H7 (cell line): Measurements from ENCODE around the gene PTDSS2. TPM values are rescaled to one million over a fixed set of nuclear protein-coding genes. Genes with fewer than 3 reads are reported as not detected.
"Not testable (repeated sequence)": the region's sequence is repeated elsewhere in the genome, so short reads cannot be mapped to it uniquely, and the experiment has no call there.

Experiments
- DNase-seq: peaks from one replicate; pipeline ENCODE4 v3.0.0; 2012
- H3K27me3 ChIP-seq: 2 replicates; pipeline ENCODE4 v1.6.0; 2011; ENCODE audit warnings: mild to moderate bottlenecking, low read length; ENCODE audit not compliant: control insufficient read depth, insufficient read depth
- H3K36me3 ChIP-seq: replicated peaks from 2 replicates; pipeline ENCODE4 v1.5.1; 2011; ENCODE audit warnings: low read length; ENCODE audit not compliant: control insufficient read depth, insufficient read depth
- H3K4me3 ChIP-seq: 2 replicates; pipeline ENCODE4 v1.5.1; 2011; ENCODE audit warnings: low read depth, mild to moderate bottlenecking, control low read depth, low read length, moderate library complexity; ENCODE audit not compliant: insufficient read depth
- total RNA-seq: library from RNA; depleted of rRNA; stranded (reverse); fragments of >200 nt; shearing (Covaris generic); gene quantifications from 2 replicates; pipeline ENCODE4 v1.2.3, GENCODE V29; 2014

PTDSS2 gene
- total RNA-seq, 1 experiment from 2014 or later = 40.9 TPM

- Histone ChIP-seq H3K4me3 (no peak overlapping the region), H3K27me3 (no peaks in the 10 kb centered on the region), H3K36me3 (no peaks in the 10 kb centered on the region)
- no peak for DNase-seq
Observed at GRCh38 chr11:409600-410483, 40.2 kb upstream of the PTDSS2 start.

GRCh38 chr11:410711-411110, 39.4 kb upstream of the PTDSS2 start:
- H3K36me3 ChIP-seq, DNase-seq, H3K4me3 ChIP-seq, H3K27me3 ChIP-seq: not testable (repeated sequence)

DNA sequence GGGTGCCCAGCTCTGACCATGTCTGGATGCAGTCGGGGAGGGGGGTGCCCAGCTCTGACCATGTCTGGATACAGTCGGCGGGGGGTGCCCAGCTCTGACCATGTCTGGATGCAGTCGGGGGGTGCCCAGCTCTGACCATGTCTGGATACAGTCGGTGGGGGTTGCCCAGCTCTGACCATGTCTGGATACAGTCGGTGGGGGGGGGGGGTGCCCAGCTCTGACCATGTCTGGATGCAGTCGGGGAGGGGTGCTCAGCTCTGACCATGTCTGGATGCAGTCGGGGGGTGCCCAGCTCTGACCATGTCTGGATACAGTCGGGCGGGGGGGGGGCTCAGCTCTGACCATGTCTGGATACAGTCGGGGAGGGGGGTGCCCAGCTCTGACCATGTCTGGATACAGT, 38.6 kb upstream of the PTDSS2 start:
- H3K36me3 ChIP-seq, DNase-seq, H3K4me3 ChIP-seq, H3K27me3 ChIP-seq: not testable (repeated sequence)

DNA sequence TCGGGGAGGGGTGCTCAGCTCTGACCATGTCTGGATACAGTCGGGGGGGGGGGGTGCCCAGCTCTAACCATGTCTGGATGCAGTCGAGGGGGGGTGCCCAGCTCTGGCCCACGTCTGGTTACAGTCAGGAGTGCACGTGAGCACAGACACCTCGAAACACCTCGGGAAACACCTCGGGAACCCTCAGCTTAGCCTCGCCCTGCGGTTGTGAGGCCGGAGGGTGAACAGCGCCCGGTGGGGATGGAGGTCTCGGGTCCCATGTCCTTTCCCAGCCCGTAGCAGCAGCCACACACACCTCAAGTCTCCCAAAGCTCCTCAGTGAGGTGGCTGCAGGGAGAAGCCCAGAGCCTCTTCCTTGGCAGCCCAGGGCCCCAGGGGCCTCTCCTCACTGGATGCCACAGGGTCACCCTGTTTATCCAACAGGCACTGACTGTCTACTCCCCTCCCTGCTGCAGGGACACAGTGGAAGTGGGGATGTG, 37.4 kb upstream of the PTDSS2 start:
- no peak for DNase-seq
- Histone ChIP-seq H3K36me3 (no peaks in the 10 kb centered on the region), H3K27me3 (peaks cover 20% of the 10 kb centered on the region; the same call in 1 of the 2 replicates), H3K4me3 (no peak overlapping the region)

DNA sequence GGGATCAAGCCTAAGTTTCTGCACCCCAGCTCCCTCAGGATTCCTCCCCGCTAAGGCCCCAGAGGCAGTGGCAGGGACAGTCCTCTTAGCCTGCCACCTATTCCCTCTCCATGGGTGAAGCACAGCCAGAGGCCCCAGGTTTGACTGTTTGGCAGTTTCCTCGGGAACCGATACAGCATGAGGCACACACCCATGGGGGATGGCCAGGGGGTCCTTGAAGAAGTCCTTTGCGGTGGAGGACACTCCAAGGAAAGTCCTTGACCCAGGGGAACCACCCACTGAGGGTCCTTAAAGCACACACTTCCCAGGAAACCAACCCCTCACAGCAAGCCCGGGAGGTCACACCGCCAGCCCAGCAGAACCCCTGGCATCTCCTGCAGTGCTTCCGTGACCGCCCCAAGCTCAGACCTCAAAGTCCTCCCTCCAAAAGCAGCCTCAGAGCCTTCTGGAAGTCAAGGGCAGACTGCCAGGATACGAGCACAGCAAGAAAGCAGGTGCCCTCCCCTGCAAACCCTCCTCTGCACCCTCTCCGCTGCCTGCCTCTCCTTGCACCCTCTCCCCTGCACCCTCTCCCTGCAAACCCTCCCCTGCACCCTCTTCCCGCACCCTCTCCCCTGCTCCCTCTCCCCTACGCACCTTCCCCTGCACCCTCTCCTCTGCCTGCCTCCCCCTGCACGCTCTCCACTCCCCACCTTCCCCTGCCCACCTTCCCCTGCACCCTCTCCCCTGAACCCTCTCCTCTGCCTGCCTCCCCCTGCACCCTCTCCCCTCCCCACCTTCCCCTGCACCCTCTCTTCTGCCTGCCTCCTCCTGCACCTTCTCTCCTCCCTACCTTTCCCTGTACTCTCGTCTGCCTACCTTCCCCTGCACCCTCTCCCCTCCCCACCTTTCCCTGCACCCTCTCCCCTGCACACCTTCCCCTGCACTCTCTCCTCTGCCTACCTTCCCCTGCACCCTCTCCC, 36.7 kb upstream of the PTDSS2 start:
- no peak for DNase-seq
- H3K27me3 ChIP-seq = peaks cover 25% of the 10 kb centered on the region; the same call in 1 of the 2 replicates
- H3K36me3 ChIP-seq = no peaks in the 10 kb centered on the region
- no peak overlapping the region for H3K4me3 ChIP-seq

- H3K27me3 ChIP-seq = peaks cover 25% of the 10 kb centered on the region; the same call in 1 of the 2 replicates
- H3K4me3 ChIP-seq = no peak overlapping the region
- no peaks in the 10 kb centered on the region for H3K36me3 ChIP-seq
- no peak for DNase-seq
Observed at GRCh38 chr11:414318-414857, 35.7 kb upstream of the PTDSS2 start.

DNA sequence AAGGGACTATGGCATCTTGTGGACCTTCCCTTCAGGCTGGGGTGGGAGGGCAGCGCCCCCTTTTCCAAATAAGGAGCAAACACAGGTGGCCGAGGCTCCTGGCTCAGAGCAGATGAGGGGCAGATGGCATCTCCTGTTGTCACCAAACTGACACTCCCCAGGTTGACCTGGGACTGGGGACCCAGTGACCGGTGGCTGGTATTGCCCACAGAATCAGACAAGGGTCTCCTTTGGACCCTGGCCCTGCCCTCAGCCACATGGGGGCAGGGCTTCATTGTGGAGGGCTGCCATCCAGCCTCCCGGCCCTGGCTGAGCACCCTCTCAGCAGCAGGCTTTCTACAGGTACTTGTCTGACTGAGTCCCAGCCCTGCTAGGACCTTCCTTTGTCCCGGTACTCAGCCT, 34.4 kb upstream of the PTDSS2 start:
- Histone ChIP-seq H3K27me3 (peaks cover 25% of the 10 kb centered on the region; the same call in 1 of the 2 replicates), H3K36me3 (no peaks in the 10 kb centered on the region), H3K4me3 (no peak overlapping the region)
- DNase-seq = no peak

DNA sequence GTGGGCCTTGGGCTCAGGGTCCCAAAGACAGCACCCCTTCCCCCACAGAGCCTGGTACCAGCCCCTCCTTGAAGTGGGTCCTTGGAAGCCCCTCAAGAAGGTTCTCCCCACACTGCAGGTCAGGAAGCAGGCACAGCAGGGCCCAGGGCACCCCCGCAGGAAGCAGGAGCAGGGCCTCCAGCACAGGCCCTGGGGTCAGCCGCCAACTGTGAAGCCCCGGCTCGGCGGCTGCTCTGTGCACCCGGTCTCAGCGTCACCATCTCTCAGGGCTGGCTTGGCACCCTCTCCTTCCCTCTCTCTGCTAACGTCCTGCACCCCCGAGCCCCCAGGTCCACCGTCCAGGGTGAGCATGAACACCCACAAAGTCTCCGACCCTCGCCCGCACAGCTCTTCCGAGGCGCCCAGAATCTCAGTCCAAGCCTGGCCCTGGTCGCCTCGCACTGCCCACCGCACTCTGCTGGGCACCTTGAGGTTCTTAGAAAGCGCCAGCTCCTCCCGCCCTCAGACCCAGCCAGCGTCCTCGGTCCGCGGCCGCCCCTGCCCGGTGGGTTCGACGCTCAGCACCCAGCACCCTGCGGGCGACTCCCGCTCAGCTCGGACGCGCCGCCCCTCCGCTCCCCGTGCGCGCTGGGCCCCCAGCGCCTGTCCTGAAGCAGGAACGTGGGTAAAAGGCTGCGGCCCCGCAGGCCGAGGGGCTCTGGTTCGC, 33.9 kb upstream of the PTDSS2 start:
- no peak for DNase-seq

DNA sequence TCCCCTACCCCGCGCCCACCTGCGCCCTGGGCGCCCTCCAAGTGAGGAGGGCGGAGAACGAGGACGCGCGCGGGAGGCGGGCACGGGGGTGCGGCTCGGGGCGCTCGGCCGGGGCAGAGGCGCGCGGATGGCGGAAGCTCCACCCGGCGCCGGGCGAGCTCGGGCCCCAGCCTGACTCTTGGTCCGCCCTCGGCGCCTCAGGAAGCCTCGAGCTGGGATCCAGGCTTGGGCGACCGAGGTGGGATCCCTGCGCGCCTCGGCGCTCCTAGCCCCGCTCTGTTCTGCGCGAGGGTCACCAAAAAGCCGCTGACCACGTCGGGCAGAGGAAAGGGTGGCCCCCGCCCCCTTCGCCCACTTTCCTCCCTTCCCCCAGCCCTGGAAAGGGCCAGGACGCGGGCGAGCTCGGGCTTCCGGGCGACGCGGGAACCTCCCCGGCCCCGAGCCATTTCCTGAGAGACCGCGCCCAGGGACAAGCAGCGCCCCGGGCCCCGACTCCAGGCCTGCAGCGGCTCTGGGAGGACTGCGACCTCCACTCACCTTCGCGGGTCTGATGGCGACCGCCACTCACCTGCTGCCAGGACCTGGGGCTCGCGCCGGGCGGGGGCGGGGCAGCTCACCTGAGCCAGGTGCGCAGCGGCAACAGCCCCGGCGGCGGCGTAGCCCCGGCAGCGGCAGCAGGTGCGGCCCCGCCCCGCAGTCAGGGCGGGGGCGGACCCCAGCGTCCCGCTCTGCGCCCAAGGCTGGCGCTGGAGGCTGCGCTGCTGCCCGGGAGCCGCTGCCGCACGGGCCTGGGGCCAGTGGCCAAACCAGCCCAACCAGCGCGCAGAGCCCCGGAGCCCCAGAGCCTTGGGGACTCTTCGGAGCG, 33.1 kb upstream of the PTDSS2 start:
- peak; percentile 99 for DNase-seq
- Histone ChIP-seq H3K4me3 (peak overlapping the region; percentile 68), H3K27me3 (peaks cover 25% of the 10 kb centered on the region; the same call in 1 of the 2 replicates), H3K36me3 (no peaks in the 10 kb centered on the region)

More for the DNA sequence above, 33.9 kb upstream of the PTDSS2 start:
- Histone ChIP-seq H3K4me3 (peak overlapping the region; percentile 68), H3K36me3 (no peaks in the 10 kb centered on the region), H3K27me3 (peaks cover 25% of the 10 kb centered on the region; the same call in 1 of the 2 replicates)

- Histone ChIP-seq H3K27me3 (peaks cover 25% of the 10 kb centered on the region; the same call in 1 of the 2 replicates), H3K4me3 (peak overlapping the region; percentile 68), H3K36me3 (no peaks in the 10 kb centered on the region)
- DNase-seq = peak; percentile 79
Observed at GRCh38 chr11:417652-418342, 32.3 kb upstream of the PTDSS2 start.

DNA sequence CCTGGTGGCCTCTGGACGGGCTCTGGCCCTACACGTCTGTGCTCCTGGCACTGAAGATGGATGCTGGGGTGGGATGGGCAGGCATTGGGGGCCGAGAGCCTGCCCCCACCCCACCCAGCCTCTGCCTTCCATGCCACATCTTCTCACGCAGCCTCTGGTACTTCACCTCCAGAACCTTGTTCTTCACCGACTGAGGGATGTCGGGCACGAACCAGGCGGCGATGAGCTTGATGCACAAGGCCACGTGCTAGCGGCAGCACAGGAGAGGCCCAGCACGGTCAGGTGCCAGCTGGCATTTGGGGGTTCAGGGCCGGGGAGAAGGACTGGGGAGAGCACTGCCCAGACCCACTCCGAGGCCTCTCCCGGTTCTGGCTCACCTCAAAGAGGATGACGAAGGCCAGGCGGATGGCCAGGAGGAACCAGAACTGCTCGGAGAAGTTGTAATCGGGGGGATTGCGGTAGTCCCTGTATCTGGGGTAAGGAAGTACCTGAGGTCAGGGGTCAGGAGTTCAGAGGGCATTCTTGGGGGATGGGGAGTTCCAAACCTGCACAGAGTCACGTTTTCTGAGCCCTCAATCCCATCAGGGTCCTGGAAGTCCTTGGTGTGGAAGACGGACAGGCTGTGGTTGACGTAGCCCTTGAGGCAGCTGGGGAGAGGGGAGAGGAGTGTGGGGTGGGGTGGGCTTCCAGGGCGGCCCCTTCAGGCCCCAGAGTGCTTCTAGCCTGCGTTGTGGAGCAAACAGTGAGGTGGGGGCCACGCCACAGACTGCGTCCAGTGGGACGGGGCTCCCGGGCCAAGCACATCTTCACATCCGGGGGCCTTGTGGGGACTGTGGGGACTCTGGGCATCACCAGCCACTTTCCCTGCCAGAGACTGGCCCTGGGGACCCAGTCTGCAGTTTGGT, 31.5 kb upstream of the PTDSS2 start:
- DNase-seq = no peak

More for the DNA sequence above, 31.5 kb upstream of the PTDSS2 start:
- no peak overlapping the region for H3K4me3 ChIP-seq
- H3K36me3 ChIP-seq = no peaks in the 10 kb centered on the region
- peaks cover 25% of the 10 kb centered on the region; the same call in 1 of the 2 replicates for H3K27me3 ChIP-seq
